ENCODE data around the gene DPEP3.

- TF ChIP-seq, protein P1, sequence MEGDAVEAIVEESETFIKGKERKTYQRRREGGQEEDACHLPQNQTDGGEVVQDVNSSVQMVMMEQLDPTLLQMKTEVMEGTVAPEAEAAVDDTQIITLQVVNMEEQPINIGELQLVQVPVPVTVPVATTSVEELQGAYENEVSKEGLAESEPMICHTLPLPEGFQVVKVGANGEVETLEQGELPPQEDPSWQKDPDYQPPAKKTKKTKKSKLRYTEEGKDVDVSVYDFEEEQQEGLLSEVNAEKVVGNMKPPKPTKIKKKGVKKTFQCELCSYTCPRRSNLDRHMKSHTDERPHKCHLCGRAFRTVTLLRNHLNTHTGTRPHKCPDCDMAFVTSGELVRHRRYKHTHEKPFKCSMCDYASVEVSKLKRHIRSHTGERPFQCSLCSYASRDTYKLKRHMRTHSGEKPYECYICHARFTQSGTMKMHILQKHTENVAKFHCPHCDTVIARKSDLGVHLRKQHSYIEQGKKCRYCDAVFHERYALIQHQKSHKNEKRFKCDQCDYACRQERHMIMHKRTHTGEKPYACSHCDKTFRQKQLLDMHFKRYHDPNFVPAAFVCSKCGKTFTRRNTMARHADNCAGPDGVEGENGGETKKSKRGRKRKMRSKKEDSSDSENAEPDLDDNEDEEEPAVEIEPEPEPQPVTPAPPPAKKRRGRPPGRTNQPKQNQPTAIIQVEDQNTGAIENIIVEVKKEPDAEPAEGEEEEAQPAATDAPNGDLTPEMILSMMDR (IDR thresholded peaks at IDR 0.05), result no peak
- TF ChIP-seq POLR2A (IDR thresholded peaks at IDR 0.05), result no peak
Measured at GRCh38 chr16:67987460-67988160, 7.3 kb upstream of the DPEP3 start.
